MG63 (cell line): ENCODE results near the gene BUD13. TPM values are rescaled to one million over a fixed set of nuclear protein-coding genes. Genes with fewer than 3 reads are reported as not detected.

ENCODE experiments used
- DNase-seq: peaks from one replicate; pipeline ENCODE4 v3.0.0-alpha.2; 2020
- H3K27me3 ChIP-seq: fragments of 250-450 bp; sonication (Bioruptor Pico); 2 replicates; pipeline ENCODE4 v1.5.1; 2020; ENCODE audit warnings: mild to moderate bottlenecking, moderate library complexity
- H3K36me3 ChIP-seq: fragments of 250-450 bp; sonication (Bioruptor Pico); 2 replicates; pipeline ENCODE4 v1.5.1; 2020; ENCODE audit warnings: mild to moderate bottlenecking, moderate library complexity
- H3K4me3 ChIP-seq: fragments of 250-450 bp; sonication (Bioruptor Pico); 2 replicates; pipeline ENCODE4 v1.5.1; 2020; ENCODE audit warnings: mild to moderate bottlenecking, moderate library complexity
- H3K9me3 ChIP-seq: fragments of 250-450 bp; sonication (Bioruptor Pico); 2 replicates; pipeline ENCODE4 v1.5.1; 2020; ENCODE audit warnings: mild to moderate bottlenecking, moderate library complexity
- total RNA-seq: library from RNA; depleted of rRNA; stranded (reverse); fragments of >200 nt; shearing (Covaris generic); gene quantifications from 2 replicates; pipeline ENCODE4 v1.2.3, GENCODE V29; 2014; ENCODE audit warnings: low replicate concordance

The BUD13 gene
- total RNA-seq, 1 experiment from 2014 or later, result 22.9 TPM

DNA sequence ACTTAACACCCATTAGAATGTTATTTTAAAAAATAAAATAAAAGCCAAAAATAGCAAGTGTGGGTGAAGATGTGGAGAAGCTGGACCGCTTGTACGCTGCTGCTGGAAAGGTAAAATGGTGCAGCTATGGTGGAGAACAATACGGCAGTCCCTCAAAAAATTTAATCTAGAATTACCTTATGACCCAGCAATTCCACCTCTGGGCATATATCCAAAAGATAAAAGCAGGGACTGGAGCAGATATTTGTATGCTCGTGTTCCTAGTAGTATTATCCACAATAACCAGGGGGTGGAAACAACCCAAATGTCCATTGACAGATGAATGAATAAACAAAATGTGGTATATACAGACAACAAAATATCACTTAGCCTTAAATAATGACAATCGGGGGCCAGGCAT lies 25.0 kb upstream of the BUD13 start:
- Histone ChIP-seq H3K27me3 (no peaks in the 10 kb centered on the region), H3K4me3 (no peak overlapping the region), H3K9me3 (no peaks in the 10 kb centered on the region), H3K36me3 (no peaks in the 10 kb centered on the region)
- DNase-seq, result no peak

DNA sequence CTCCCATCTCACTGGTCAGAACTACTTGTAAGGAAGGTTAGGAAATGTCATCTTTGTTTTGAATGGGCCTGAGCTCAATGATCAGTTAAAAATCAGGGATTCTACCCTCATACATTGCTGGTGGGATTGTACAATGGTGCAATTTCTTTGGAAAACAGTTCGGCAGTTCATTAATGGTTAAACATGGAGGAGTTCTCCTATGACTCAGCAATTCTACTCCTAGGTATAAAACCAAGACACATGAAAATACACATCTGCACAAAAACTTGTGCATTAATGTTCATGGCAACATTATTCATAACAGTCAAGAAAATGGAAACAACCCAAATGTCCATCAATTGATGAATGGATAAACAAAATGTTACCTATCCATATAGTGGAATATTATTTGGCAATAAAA lies 23.8 kb upstream of the BUD13 start:
- Histone ChIP-seq H3K9me3 (no peaks in the 10 kb centered on the region), H3K36me3 (no peaks in the 10 kb centered on the region), H3K4me3 (no peak overlapping the region), H3K27me3 (no peaks in the 10 kb centered on the region)
- no peak for DNase-seq

DNA sequence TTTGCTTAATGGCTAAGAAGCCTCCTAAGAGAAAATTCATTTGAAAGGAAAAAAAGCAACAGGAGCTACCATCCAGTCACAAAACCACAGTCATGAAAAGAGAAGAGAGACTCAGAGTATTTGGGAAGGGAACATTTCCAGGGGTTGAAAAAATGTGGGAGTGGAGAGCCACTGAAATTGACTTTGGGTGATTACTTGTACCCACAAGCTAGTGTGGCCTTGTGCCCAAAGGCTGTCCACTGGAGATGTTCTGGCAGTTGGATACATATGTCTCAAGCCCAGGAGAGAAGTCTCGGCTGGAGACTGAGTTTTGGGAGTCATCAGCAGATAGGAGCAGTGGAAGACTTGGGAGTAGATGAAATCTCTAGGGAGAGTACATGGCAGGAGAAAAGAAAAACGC lies 22.1 kb upstream of the BUD13 start:
- Histone ChIP-seq H3K4me3 (no peak overlapping the region), H3K36me3 (no peaks in the 10 kb centered on the region), H3K9me3 (no peaks in the 10 kb centered on the region), H3K27me3 (no peaks in the 10 kb centered on the region)
- DNase-seq, result no peak

DNA sequence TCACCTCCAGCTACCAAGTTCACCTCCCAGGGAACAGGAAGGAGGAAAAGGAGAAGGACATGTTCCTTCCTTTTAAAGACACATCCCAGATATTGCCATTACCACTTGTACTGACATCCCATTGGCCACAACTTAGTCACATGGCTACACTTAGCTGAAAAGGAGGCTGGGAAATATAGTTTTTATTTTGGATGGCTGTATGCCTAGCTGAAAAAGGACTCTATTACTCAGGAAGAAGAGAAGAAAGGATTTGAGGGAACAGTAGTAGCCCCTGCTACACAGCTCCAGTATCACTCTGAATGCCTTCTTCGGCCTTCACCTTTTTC lies 20.9 kb upstream of the BUD13 start:
- no peak for DNase-seq
- no peaks in the 10 kb centered on the region for H3K36me3 ChIP-seq
- no peak overlapping the region for H3K4me3 ChIP-seq
- H3K27me3 ChIP-seq, result no peaks in the 10 kb centered on the region
- H3K9me3 ChIP-seq, result no peaks in the 10 kb centered on the region

DNA sequence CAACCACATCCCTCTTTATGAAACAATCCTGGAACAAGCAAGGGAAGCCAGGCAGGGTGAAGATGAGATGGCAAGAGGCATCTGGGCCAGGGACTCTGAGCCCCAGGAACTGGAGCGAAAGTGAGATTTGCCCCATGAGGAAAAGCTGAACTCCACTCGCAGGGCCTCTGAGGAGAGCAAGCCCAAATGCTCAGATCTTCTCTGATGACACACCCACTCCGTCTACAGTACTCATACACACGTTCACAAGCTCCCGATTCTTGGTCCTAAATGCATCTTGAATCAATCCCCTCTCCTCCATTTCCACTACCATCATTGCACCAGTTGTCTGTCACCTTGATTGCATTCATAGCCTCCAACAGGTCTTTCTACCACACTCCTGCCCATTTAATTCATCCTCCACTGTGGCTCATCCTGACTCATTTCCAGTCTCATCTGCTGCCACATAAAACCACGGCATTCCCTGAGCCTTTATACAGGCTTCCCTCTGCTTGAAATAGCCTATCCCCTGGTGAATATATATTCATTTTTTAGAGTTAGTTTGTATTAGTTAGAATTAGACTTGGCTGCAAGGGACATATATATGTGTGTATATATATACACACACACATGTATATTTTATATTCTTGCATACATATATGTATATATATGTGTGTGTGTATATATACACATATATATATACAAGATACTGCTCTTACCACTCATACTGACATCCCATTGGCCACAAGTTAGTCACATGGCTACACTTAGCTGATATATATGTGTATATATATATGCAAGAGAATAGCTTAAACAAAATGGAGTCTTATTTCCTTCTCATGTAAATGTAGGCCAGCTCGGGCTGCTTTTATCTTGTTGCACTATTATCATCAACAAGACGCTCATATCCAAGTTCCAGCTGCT lies 20.3 kb upstream of the BUD13 start:
- Histone ChIP-seq H3K36me3 (no peaks in the 10 kb centered on the region), H3K4me3 (no peak overlapping the region), H3K9me3 (no peaks in the 10 kb centered on the region), H3K27me3 (no peaks in the 10 kb centered on the region)
- DNase-seq, result peak; percentile 56

DNA sequence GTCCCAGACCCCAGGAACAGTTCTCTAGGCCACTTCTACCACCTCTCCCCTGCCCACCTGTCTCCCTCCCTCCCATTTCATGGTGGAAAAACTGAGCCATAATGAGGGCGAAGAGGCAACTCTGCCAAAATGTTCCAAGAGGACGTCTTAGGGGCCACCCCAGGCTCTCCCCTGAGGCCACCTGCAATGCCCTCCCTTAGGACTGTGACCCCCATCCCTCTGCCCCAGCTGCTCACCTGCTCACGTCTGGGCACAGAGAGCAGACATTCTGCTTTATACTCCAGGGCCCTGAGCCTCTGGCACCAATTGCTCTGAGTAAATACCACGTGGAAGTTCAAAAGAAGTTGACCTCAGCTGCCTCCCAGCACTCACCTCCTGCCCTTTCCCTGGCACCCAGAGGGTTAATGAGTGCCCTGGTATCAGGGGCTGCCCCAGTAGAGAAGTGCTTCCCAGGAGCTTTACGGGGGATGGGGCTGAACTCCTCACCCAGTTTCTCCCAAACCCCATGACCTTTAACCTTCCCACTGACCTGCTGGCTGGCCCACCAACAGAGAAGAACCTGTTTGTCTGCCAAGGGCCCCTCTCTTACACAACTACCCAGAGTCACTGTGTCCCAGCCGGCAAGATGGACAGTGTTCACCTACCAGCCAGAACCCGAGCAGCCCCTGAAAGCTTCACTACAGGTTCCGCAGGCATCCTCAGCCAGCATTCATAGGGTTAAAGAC lies 19.5 kb upstream of the BUD13 start:
- no peak for DNase-seq
- H3K27me3 ChIP-seq, result no peaks in the 10 kb centered on the region
- H3K36me3 ChIP-seq, result no peaks in the 10 kb centered on the region
- no peak overlapping the region for H3K4me3 ChIP-seq
- H3K9me3 ChIP-seq, result no peaks in the 10 kb centered on the region

DNA sequence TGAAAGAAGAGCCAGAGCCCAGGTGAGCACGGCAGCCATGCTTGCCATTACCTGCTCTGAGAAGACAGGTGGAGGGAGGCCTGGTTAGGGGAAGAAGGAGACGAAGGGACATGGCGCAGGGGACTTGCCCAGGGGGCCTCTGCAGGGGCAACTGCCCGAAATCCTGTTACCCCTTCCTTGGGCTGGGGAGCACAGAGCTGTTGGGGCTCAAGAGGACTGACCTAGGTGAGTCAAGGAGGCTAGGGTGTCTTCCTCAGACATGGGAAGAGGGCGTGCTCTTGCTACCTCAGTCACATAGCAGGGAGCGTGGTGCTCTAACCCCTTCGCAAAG lies 19.0 kb upstream of the BUD13 start, which contains the start of gene APOA5:
Gene APOA5 (minus strand): TSS at position 67 of the 331 bp plus-strand sequence. CDS start 19 bp downstream, at position 48.
- Histone ChIP-seq H3K27me3 (no peaks in the 10 kb centered on the region), H3K36me3 (peaks cover 3% of the 10 kb centered on the region), H3K4me3 (no peak within 1 kb of the TSS), H3K9me3 (no peaks in the 10 kb centered on the region)
- no peak for DNase-seq

DNA sequence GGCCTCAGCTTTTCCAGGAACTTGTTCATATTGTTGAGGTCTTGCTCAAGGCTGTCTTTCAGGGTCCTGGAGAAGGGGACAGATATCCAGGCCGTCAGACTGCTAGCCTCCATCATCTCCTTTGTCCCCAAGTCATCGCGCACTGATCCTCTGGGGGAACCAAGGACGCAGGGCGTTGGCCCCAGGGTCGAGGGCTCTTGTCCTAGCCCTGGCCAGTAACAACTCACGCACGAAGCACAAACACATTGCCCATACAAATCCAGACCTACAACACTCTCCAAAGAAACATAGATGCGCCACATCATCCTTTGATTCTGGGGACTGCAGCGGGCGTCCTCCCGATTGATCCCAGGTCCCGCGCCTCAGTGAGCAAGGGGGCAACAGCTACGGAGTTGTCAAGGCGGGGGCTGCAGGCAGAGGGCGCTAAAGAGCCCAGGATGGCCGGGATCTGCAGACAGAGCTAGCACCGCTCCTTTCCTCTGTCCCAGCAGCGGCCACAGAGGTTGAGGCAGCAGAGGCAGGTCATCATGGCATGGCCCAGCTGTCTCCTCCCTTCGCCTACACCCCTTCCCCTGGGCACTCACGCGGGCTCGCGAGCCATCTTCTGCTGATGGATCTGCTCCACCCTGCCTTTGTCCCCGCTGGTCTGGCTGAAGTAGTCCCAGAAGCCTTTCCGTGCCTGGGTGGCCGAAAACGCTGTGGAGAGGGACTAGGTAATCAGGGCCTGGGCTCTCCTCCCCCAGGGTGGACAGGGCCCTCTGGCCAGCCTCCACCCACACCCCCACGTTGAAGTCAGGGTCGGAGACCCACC lies 18.4 kb upstream of the BUD13 start:
- Histone ChIP-seq H3K27me3 (no peaks in the 10 kb centered on the region), H3K9me3 (no peaks in the 10 kb centered on the region), H3K4me3 (no peak overlapping the region), H3K36me3 (peaks cover 9% of the 10 kb centered on the region)
- DNase-seq, result peak; percentile 38

DNA sequence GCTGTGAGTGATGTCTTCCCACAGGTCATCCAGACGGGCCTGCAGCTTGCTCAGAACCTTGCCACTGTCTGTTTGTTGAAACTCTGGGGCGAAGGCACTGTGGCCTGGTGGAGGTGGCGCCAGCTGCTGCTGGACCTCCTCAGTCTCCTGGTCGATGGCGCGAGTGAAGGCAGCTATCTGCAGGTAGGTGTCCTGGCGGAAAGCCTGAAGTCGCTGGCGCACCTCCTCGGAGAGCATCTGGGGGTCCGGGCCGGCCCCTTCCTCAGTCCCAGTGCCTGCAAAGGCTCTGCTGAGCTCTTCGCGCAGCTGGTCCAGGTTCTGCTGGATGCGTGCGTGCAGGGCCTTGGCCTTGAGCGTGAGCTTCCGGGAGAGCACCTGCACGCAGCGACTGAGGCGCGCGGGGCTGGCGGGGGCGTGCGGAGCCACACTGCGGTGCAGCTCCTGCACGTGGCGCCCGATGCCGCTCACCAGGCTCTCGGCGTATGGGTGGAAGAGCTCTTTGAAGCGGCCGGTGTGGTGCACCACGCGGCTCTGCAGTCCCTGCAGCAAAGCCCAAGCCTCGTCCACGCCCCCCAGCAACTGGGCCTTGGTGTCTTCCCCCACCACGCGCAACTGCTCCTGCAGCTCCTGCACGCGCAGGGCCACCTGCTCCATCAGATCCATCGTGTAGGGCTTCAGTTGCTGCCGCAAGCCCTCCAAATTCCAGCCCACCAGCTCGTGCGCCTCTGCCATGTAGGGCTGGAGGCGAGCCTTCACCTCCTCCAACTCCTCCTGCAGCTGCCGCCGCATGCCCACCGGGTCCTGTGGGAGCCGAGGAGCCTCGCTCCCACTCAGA lies 17.6 kb upstream of the BUD13 start:
- H3K4me3 ChIP-seq, result no peak overlapping the region
- peaks cover 17% of the 10 kb centered on the region for H3K36me3 ChIP-seq
- H3K27me3 ChIP-seq, result no peaks in the 10 kb centered on the region
- no peaks in the 10 kb centered on the region for H3K9me3 ChIP-seq
- no peak for DNase-seq

DNA sequence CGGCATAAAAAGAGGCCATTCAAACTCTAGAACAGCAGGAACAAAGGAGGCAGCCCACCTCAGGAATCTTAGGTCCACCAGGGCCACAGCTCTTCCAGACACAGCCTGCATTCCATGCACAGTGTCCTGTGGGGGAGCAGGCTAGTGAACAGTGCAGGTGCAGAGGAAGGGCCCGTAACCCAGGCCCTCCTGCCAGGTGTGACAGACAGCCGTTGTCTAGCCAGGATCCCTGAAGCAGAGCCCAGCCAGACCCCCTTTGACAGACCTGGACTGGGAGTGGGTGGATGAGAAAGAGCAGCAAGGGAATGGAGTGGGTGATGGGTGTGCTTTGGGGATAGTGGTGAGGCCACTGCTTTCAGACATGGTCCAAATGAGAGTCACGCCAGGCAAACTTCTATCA lies 16.2 kb upstream of the BUD13 start:
- Histone ChIP-seq H3K27me3 (no peaks in the 10 kb centered on the region), H3K36me3 (peaks cover 32% of the 10 kb centered on the region), H3K9me3 (no peaks in the 10 kb centered on the region), H3K4me3 (no peak overlapping the region)
- DNase-seq, result no peak

DNA sequence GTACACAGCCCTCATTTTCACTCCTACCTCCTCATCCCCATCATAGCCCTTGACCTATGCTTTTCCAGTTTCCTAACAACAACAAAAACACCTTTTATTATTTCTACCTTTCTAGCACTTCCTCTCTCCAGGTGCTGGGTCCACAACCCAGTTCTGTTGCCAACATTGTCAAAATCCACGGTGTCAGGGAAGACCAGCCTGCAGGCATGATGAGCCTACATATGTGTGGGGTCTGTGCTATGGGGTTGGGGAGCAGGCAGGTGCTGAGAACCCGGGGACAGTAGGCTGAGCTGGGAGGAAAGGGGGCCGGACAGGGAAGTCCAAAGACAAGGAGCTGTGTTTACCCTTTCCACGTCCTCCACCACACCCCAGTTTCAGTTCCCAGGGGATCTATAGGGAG lies 15.7 kb upstream of the BUD13 start:
- no peak for DNase-seq
- Histone ChIP-seq H3K27me3 (no peaks in the 10 kb centered on the region), H3K36me3 (peaks cover 35% of the 10 kb centered on the region), H3K4me3 (peak overlapping the region; percentile 89), H3K9me3 (no peaks in the 10 kb centered on the region)

DNA sequence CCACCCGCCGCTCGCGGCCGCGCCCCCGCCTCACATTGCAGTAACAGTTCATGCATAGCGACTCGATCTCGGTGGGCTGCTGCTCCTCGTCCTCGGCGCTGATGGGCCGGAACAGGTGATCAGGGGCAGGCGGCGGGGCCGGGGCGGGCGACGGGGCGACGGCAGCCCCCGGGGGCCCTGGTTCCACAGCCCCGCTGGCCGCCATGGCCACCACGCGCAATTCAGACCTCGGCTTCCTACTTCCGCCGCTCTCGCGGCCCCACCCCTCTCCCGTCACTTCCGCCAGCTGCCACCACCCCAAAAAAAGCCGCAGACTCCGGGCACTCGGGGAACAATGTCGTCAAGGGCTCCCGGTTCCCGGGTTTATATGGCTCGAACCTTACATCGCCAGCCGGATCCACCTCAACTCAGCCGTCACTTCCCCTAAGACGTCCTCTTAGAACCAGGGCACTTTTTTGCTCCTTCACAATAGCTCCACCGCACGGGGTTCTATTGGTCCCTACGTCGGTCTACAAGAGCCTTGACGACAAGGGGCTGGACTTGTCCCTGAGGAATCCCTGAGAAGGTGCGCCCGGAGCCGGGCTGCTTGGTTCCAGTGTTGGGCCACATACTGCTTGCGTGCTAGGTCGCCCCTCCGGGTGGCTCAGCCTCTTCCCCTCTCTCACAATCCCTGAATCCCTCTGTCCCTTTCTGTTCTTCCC lies 15.1 kb upstream of the BUD13 start, which contains the start of gene ZPR1:
Gene ZPR1 (minus strand): TSS at position 238 of the 701 bp plus-strand sequence. CDS start 33 bp downstream, at position 205.
- Histone ChIP-seq H3K4me3 (peak within 1 kb of the TSS; percentile 89), H3K9me3 (no peaks in the 10 kb centered on the region), H3K36me3 (peaks cover 41% of the 10 kb centered on the region), H3K27me3 (no peaks in the 10 kb centered on the region)
- peak; percentile 73 for DNase-seq

DNA sequence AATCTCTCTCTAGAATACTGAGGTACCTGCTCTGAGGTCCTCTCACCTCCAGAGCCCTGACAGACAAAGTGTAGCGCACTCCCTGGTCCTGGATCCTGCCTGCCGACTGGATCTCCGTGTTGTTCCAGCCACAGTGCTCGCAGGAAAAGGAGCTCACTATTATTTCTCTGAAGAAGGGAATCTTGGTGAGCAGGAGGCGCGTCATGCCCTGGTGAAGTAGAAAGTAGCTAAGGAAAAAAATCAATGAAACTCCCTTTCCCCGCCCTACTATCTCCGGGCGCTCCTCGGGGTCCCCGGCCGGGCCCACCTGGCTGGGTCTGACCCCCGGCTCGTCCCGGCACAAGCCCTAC lies 14.6 kb upstream of the BUD13 start:
- Histone ChIP-seq H3K36me3 (peaks cover 46% of the 10 kb centered on the region), H3K4me3 (peak overlapping the region; percentile 89), H3K27me3 (no peaks in the 10 kb centered on the region), H3K9me3 (no peaks in the 10 kb centered on the region)
- DNase-seq, result no peak

DNA sequence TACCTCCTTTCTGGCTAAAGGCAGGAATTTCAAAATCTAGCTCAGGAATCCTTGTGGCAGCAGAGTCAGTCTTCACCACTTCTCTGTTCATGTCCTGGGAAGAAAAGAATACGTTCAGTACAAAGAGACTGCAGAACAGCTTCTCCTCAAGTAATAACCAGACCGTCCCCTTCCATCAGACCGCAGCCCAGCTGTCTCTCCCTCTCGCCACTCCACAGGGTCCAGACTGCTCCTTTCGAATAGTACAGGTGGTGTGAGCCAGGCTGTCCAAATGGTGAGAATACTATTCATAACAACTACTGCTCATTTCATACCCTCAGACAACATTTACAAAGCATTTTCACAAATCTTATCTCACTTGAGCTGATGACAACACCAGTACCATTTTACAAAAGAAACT lies 14.2 kb upstream of the BUD13 start:
- Histone ChIP-seq H3K4me3 (peak overlapping the region; percentile 89), H3K9me3 (no peaks in the 10 kb centered on the region), H3K27me3 (no peaks in the 10 kb centered on the region), H3K36me3 (peaks cover 50% of the 10 kb centered on the region)
- no peak for DNase-seq

DNA sequence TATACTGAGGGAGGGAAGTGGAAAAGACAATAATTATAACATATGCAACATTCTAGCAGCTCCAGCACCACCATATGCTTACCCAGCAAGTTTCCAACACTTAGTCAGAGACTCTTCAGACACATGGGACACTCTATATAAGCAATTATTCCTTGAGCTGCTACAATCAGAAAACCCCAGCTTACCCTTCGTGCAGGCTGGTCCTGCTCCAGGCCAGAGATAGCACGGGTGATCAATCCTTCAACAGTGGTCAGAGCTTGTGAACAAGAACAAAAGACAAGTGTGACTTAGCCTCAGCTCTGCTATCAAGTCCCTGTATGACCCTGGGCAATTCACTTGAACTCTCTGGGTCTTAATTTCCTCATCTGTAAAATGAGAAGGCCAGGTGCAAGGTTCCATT lies 13.5 kb upstream of the BUD13 start:
- no peaks in the 10 kb centered on the region for H3K9me3 ChIP-seq
- DNase-seq, result no peak
- H3K27me3 ChIP-seq, result no peaks in the 10 kb centered on the region
- H3K36me3 ChIP-seq, result peaks cover 55% of the 10 kb centered on the region
- peak overlapping the region; percentile 89; the same call in 1 of the 2 replicates for H3K4me3 ChIP-seq

DNA sequence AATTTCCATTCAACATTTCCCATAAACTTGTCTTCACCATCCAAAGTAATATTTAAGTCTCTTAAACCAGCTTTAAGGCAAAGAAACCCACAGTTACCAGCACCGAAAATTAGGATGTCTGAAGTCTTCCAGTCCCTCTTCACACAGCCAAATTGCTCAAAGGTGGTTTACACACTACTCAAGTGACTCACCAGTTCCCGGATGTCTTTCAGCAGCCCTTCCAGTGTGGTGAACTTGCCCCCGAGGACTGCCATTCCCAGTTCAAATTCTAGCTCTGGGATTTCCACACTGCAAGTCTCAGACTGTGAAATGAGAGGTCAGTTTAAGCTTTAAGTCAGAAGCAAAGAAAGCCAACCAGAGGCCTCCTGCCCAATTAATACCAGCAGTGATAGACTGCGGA lies 9.9 kb upstream of the BUD13 start:
- no peak overlapping the region for H3K4me3 ChIP-seq
- H3K27me3 ChIP-seq, result no peaks in the 10 kb centered on the region
- no peaks in the 10 kb centered on the region for H3K9me3 ChIP-seq
- peaks cover 87% of the 10 kb centered on the region for H3K36me3 ChIP-seq
- peak; percentile 24 for DNase-seq
